ENCODE results near the gene CDYL.
A peak's percentile ranks its signal among the peaks of the same experiment; 100 is the strongest.
"Not testable (repeated sequence)": the region's sequence is repeated elsewhere in the genome, so short reads cannot be mapped to it uniquely, and the experiment has no call there.

The CDYL gene

DNA sequence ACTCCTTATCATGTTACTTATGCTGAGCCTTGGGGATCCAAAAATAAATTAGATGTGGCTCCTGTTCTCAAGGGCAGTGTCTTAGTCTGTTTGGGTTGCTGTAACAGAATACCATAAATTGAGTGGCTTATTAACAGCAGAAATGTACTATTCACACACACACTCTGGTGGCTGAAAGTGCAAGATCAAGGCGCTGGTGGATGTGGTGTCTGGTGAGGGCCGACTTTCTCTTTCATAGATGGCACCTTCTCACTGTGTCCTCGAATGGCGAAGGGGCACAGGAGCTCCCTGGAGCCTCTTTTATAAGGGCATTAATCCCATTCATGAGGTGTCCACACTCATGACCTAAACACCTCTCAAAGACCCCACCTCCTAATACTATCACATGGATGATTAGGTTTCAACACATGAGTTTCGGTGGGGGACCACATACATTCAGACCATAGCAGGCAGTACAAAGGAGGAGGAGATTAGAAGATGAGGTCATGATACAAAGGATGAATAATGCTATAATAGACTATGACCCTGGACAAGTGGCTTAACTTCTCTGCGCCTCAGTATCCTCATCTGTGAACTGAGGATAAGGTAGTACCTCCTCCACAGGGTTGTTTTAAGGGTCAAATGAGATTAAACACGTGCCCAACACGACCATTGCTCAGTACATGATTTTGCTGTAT is 193.5 kb downstream of the CDYL start:
- DNase-seq = no peak

DNA sequence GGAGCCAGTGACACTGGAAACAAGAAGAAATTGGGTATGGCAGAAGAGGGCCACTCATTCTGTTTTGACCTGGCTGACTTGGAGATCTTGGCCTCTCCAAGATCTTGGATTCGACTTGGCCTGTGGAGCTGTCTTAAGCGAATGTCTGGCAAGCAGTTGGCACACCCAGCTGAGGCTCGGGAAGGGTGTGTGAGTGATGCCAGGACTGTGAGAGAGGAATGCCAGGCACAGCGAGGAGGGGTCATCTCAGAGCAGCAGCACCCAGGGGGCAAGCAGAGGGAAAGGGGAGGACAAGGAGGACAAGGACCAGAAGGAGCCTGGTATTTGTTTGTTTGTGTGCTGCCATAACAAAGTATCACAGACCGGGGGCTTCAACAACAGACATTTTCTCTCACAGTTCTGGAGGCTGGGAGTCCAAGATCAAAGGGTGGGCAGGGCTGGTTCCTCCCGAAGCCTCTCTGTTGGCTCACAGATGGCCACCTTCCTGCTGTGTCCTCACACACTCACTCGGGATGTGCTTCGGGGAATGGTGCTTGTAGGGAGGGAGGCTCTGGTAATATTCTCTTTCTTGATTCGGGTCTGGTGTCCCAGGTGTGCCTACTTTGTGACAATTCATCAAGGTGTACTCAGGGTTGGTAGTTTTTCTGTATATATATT is 194.7 kb downstream of the CDYL start:
- DNase-seq = no peak

DNA sequence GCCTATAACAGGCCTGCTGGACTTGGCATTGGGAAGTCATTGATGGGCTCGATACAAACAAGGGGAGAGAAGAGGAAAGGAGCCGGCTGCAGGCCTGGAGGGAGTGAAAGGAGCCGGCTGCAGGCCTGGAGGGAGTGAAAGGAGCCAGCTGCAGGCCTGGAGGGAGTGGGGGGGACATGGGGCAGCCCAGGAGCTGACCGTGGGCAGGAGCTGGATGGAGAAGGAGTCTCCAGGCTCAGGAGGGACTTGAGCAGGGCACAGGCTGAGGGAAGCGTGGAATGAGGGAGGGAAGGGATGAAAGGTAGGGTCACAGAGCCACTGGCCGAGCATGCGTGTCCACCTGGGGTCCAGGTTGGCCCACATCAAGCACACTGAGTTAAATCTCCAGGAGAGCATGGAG is 195.6 kb downstream of the CDYL start:
- DNase-seq = no peak

DNA sequence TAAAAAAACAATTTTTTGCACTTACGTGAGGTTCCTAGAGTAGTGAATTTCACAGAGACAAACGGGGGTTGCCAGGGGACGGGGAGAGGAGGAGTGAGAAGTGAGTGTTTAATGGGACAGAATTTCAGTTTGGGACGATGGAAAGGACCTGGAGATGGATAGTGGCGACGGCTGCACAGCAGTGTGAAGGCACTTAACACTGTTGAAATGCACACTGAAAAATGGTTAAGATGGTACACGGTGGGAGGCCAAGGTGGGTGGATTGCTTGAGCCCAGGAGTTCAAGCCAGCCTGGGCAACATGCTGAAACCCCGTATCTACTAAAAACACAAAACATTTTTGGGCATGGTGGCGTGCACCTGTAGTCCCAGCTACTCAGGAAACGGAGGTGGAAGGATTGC is 196.2 kb downstream of the CDYL start:
- no peak for DNase-seq

DNA sequence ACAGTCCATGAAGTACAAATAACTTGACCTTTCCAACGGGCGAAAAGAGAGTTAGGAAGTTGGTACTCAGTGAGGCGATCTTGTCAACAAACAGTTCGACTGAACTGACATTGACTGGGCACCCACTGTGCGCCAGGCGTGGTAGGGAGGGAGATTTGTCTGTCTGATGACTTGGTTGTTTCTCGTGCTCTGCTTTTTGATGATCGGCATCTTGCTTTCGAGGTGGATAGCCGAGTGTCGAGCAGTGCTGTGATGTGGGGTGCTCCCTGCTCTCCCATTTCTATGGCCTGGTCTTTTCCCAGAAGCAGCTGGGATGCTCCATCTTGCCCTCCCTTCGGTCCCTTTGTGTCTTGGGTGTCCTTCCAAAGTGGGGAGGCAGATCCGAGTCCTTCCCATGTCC is 197.2 kb downstream of the CDYL start:
- no peak for DNase-seq

DNA sequence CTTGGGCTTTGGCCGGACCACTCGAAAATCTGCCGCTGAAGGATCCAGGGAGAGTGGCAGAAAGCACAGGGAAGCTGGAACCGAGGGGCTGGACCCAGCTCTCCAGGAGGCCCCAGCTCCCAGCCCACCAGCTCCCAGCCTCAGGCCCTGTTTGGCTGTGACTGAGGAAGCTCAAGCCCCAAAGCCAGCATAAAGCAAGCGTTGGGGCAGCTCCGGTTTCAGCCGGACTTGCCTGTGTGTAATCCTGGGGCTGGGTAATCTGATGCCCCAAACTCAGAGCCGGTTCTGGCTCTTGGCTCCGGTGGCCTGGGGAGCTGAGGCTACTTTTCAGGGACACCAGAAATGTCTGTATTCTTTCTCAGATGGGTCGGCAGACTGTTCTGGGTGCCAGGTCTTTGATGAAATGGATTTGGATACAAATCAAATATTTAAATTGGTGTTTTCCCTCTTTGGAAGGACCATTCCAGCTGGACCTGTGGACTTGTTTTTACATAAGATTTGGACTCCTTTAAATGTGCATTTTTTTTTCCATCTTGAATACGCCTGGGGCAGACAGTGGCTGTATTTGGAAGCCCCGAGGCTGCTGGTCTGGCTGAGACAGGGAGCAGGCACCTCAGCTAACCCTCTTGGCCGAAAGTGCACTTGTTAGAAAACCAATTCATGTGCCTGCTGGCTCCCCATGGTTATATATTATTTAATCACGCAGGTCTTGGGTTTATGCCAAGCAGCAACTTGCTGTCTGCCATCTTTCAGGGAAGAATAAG is 198.0 kb downstream of the CDYL start:
- no peak for DNase-seq

DNA sequence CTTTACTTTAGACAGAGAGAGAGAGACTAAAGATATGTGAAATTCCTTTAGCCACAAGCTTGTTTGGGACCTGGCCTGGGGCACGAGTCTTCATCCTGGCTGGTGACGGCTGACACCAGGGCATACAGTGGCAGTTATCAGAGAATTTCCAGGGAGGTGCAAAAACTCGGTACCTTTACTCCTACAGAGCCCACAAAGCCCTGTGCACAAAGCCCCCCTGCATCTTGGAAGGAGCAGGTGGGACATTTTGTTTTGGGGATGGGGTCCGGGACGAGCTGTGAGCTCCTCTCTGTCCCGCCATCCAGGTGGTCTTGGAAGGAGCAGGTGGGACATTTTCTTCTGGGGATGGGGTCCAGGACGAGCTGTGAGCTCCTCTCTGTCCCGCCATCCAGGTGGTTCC is 198.8 kb downstream of the CDYL start:
- no peak for DNase-seq

DNA sequence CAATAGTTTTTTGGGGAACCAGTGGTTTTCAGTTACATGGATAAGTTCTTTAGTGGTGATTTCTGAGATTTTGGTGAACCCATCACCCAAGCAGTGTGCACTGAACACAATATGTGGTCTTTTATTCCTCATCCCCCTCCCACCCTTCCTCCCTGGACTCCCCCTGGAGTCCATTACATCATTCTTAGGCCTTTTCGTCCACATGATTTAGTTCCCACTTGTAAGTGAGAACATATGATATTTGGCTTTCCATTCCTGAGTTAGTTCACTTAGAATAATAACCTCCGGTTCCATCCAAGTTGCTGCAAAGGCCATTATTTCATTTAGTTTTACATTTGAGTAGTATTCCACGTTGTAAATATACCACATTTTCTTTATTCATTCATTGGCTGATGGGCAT is 199.3 kb downstream of the CDYL start:
- no peak for DNase-seq

DNA sequence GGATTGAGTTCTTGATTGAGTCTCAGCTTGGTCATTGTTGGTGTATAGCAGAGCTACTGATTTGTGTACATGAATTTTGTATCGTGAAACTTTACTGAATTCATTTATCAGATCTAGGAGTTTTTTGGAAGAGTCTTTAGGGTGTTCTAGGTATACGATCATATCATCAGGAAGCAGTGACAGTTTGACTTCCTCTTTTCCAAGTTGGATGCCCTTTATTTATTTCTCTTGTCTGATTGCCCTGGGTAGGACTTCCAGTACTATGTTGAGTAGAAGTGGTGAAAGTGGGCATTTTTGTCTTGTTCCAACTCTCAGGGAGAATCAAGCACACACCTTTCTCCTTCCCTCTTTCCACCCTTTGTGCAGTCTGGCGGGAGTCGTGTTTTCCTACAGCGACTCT is 201.3 kb downstream of the CDYL start:
- no peak for DNase-seq

DNA sequence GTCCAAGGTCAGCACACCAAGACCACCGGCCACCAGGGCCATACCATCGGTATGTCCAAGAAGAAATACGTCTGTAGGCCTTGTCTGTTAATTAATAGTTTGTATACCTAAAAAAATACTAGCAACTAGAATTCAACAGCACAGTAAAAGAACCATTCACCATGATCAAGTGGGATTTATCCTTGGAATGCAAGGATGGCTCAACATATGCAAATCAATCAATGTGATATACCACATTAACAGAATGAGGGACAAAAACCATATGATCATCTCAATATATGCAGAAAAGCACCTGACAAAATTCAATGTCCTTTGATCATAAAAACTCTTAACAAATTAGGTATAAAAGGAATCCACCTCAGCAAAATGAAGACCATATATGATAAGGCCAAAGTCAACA is 203.2 kb downstream of the CDYL start:
- DNase-seq = no peak

DNA sequence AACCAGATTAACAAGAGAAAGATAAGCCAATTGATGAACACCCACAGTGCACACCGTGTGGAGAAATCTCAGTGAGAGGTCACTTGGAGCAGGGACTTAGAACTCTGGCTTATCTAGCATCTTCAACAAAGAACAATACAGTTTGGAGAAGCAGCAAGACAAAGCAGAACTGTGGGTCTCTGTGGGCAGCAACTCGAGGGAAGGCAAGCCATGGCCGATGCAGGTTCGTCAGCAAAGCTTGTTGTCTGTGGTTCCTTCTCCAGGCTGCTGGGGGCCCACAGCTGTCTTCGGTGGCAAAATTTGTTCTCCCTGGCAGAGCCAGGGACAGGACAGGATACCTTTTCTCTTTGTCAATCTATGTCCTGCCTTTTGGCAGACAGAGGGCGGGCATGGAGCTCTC is 205.6 kb downstream of the CDYL start:
- no peak for DNase-seq

DNA sequence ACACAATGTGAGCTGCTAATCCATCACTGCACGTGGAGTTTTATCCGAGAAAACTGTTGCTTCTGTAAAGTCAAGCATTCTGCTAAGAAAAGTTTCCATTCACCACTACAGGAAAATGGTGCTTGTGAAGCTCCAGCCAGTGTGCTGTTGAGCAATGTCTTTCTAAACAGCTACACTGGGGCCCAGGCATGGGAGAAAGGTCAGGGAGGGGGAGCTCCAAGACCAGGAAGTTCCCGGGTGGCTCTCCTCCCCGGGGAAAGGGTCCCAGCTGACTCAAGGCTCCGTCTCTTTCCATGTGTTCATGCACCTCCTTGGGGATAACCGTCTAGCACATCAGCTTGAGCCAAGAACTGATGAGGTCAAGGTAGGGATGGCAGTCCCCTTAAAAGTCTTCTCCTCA is 207.1 kb downstream of the CDYL start:
- no peak for DNase-seq

DNA sequence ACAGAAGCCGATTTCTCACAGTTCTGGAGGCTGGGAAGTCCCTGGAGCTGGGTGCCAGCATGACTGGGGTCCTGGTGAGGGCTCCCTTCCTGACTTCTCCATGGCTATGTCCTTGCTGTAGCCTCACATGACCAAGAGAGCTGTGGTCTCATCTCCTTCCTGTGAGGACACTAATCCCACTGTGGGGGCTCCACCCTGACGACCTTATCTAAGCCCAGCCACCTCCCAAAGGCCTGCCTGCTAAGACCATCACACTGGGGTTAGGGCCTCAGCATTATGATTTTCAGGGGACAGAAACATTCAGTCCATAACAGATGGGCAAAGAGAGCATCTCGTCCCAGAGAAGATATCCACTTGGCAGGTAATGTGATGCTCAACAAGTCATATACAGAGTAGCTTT is 210.8 kb downstream of the CDYL start:
- no peak for DNase-seq

DNA sequence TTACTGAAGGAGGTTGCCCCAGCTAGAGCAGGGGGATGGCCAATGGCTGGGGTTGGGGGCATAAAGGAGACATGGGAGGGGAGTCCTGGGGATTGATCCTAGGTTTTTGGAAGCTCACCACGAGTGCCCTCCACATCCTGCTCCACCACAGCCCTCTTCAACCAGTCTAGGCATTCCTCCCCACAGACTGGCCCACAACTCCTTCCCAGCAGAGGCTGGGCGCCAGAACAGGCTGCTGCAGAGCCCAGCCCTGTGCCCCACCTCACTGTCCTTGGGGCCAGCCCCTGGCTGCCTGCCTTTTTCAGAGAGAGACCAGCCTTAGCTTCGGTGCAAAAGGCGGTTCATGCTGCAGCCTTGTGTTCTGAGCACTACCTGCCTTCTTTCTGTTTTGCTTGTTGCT is 211.2 kb downstream of the CDYL start:
- DNase-seq = no peak

DNA sequence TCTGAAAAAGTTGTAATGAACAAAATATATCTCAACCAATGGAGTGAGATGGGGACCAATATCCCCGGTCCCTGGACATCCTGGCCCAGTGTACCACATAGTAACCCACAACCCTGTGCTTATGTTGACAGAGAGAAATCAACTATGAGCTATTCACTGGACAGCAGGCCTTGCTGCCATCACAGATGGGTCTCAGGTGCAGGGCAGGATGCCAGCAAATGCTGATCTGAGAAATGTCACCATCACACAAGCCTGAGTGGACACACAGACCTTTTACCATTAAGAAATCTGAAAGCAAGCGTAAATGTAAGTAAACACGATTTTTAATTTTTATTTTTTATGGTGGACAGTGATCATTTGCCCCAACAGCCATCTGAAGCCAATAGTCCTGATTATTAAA is 218.5 kb downstream of the CDYL start:
- no peak for DNase-seq

DNA sequence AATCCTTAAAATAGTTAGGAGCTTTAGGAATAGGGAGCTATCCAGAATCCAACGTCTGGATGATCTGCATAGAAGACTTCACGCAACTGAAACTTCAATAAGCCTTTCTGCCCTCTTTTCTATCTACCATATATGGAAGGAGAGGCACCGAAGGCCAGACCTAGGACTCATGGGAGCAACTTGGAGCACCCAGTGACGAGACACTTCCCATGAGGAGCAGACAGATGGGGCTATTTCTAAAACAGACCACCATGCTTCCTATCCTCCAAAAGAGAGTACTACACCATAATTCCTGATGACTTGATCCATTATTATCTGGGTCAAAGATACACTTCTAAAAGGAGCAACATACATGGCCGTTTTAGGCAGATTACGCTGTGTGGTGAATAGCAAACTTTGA is 221.7 kb downstream of the CDYL start:
- DNase-seq = no peak

DNA sequence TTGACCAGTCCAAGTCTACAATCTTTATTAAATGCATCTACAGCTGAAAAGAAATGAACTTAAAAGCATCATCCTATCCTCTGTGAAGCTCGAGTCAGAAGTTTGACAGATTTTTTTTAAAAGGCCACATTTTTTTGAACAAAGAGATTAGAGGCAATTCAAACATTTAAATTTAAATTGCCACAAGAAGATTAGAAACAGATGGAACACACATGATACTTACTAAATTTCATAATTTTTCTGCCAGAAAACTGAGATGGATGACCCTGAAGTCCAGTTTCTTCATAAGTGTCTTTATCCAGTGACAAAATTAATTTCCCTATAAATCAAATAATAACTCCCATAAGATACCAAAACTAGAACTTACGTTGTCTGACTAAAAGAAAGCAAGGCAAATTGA is 223.4 kb downstream of the CDYL start:
- DNase-seq = no peak

DNA sequence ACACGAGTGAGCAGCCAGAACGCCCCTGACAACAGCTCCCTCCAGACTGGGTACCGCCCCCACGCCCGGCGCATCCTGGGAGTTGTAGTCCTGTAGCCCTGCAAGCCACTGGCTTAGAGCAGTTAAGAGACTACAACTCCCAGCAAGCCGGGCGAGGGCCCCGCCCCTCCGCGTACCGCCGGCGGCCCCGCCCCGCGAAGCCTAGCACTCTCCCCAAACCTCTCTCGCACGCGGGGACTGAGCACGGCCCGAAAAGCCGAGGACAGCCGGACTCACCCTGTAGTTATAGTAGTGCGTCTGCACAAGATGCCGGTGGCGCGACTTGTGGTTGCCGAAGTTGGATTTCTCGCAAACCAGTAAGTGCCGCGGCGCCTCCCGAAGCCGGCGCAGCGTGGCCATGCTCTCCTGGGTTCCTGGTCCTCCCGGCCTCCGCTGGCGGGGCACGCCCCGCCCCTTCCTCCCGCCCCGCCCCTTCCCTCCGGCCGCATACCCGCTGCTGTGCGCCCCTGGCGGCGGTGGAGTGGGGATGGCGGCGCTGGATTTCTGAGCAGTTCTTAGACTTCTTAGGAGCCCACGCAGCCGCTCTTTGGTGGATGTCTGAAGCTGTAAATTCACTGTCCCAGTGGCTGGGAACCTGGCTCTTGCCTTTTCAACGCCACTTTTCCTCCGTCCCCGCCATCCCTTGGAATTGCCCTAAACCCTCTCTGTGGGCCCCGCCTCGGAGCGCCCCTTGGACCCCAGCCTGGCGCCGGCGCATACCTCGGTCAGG is 227.6 kb downstream of the CDYL start, which contains the start of gene RPP40:
TSS of gene RPP40 (minus strand) at position 434 of the 769 bp plus-strand sequence. CDS start at position 399, 35 bp downstream.
- peak; percentile 76 for DNase-seq

DNA sequence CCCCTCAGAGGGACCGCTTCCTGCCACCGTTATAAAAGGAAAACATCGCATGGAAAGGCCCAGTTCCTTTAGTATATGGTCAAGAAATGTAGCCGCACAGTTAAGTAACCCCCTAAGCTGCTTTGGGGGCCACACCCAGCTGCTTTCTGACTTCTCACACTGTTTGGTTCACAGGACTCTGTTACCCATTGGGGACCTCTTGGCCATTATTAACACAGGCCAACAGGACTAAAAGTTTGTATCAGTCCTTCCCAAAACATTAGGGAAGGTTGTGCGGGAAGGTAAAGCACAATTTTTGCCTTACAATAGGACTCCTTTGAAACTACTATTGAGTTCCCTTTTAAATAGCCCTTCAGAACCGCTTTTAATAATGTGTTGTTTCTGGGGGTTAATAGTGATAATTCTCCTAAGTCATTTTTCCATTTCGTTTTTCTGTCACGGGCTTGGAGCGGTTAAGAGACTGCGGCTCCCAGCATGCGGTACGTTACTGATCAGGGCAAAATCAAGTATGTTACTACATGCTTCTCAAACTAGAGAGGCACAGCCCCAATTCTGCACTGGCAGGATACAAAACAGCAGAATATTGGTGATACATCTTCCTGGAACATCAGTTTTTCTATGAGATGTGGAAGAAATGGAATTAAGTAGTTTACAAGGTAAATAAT is 228.3 kb downstream of the CDYL start:
- no peak for DNase-seq

DNA sequence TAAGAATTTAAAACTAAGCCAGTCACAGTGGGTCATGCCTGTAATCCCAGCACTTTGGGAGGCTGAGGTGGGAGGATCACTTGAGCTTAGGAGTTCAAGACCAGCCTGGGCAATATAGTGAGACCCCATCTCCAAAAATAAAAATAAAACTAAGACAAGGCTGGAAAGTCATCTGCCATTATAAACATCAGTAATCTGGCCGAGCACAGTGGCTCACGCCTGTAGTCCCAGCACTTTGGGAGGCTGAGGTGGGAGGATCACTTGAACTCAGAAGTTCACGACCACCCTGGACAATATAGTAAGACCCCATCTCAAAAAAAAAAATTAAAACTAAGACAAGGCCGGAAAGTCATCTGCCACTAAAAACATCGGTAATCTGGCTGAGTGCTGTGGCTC is 228.8 kb downstream of the CDYL start:
- DNase-seq = not testable (repeated sequence)
